ENCODE measurements around the gene TMEM223. TPM values are rescaled to one million over a fixed set of nuclear protein-coding genes. Genes with fewer than 3 reads are reported as not detected.

The TMEM223 gene
- total RNA-seq, 6 experiments from 2014 or later = 6.6 to 26.4 (median 8.2) TPM

GRCh38 chr11:62823677-62824076 is 31.9 kb upstream of the TMEM223 start:
- intact Hi-C loops (cut with DNase I) = no loop called here
- Histone ChIP-seq H3K4me3 (no peak overlapping the region), H3K36me3 (peaks cover 9 to 84% (median 53%) of the 10 kb centered on the region in 4 donors), H3K9me3 (no peaks in the 10 kb centered on the region), H3K4me1 (no peaks in the 10 kb centered on the region), H3K27ac (no peak overlapping the region), H3K27me3 (no peaks in the 10 kb centered on the region)
- 90% methylated on average over 2 of the region's 3 CpGs for WGBS (ENCODE audit: insufficient coverage, low coverage, low lambda C conversion rate, missing lambda C conversion rate)
- DNase-seq (no peak), ATAC-seq (no peak)
- TF ChIP-seq POLR2A (IDR thresholded peaks at IDR 0.05) = no peak
- TF ChIP-seq CTCF (IDR thresholded peaks at IDR 0.05) = no peak

GRCh38 chr11:62817129-62817528 is 25.3 kb upstream of the TMEM223 start:
- no peak overlapping the region for H3K27ac ChIP-seq

GRCh38 chr11:62816557-62816956 is 24.8 kb upstream of the TMEM223 start:
- DNase-seq (no peak), ATAC-seq (peak in 3 of 4 donors; percentile 24 to 48 (median 48))
- intact Hi-C loops (cut with DNase I) = no loop called here
- 67% methylated on average over 8 of the region's 8 CpGs for WGBS (ENCODE audit: insufficient coverage, low coverage, low lambda C conversion rate, missing lambda C conversion rate)
- TF ChIP-seq POLR2A (IDR thresholded peaks at IDR 0.05) (no peak), CTCF (IDR thresholded peaks at IDR 0.05) (no peak)
- no peaks in the 10 kb centered on the region for H3K9me3 ChIP-seq
- H3K27ac ChIP-seq = no peak overlapping the region
- H3K4me3 ChIP-seq = no peak overlapping the region
- no peaks in the 10 kb centered on the region for H3K4me1 ChIP-seq
- peaks cover 0 to 48% (median 17%) of the 10 kb centered on the region in 4 donors for H3K36me3 ChIP-seq
- no peaks in the 10 kb centered on the region for H3K27me3 ChIP-seq

More at GRCh38 chr11:62817129-62817528, 25.3 kb upstream of the TMEM223 start:
- no peaks in the 10 kb centered on the region for H3K4me1 ChIP-seq
- intact Hi-C loops (cut with DNase I) = no loop called here
- peaks cover 0 to 54% (median 22%) of the 10 kb centered on the region in 4 donors for H3K36me3 ChIP-seq
- no peak for TF ChIP-seq CTCF (IDR thresholded peaks at IDR 0.05)
- TF ChIP-seq POLR2A (IDR thresholded peaks at IDR 0.05) = no peak
- no peaks in the 10 kb centered on the region for H3K9me3 ChIP-seq
- 83% methylated on average over 4 of the region's 4 CpGs for WGBS (ENCODE audit: insufficient coverage, low coverage, low lambda C conversion rate, missing lambda C conversion rate)
- H3K27me3 ChIP-seq = no peaks in the 10 kb centered on the region
- no peak for ATAC-seq
- no peak overlapping the region for H3K4me3 ChIP-seq
- no peak for DNase-seq

- WGBS (ENCODE audit: insufficient coverage, low coverage, low lambda C conversion rate, missing lambda C conversion rate) = 80% methylated on average over 1 of the region's 2 CpGs
- H3K27me3 ChIP-seq = no peaks in the 10 kb centered on the region
- no peak overlapping the region for H3K27ac ChIP-seq
- ATAC-seq (no peak), DNase-seq (no peak)
- H3K4me3 ChIP-seq = no peak overlapping the region
- H3K4me1 ChIP-seq = peaks cover 0 to 4% (median 0%) of the 10 kb centered on the region in 4 donors
- H3K36me3 ChIP-seq = peaks cover 0 to 14% (median 7%) of the 10 kb centered on the region in 4 donors
- TF ChIP-seq CTCF (IDR thresholded peaks at IDR 0.05) (no peak), POLR2A (IDR thresholded peaks at IDR 0.05) (no peak)
- H3K9me3 ChIP-seq = no peaks in the 10 kb centered on the region
- intact Hi-C loops (cut with DNase I) = no loop called here
Observed at GRCh38 chr11:62811659-62812058, 19.9 kb upstream of the TMEM223 start.

- intact Hi-C loops (cut with DNase I) = no loop called here
- H3K4me3 ChIP-seq = no peak overlapping the region
- TF ChIP-seq CTCF (IDR thresholded peaks at IDR 0.05) (no peak), POLR2A (IDR thresholded peaks at IDR 0.05) (no peak)
- no peaks in the 10 kb centered on the region for H3K9me3 ChIP-seq
- 59% methylated on average over 1 of the region's 1 CpG for WGBS (ENCODE audit: insufficient coverage, low coverage, low lambda C conversion rate, missing lambda C conversion rate)
- H3K27ac ChIP-seq = no peak overlapping the region
- peaks cover 0 to 13% (median 0%) of the 10 kb centered on the region in 4 donors for H3K4me1 ChIP-seq
- DNase-seq (no peak), ATAC-seq (no peak)
- H3K36me3 ChIP-seq = peaks cover 0 to 8% (median 3%) of the 10 kb centered on the region in 4 donors
- no peaks in the 10 kb centered on the region for H3K27me3 ChIP-seq
Observed at GRCh38 chr11:62810748-62811147, 18.9 kb upstream of the TMEM223 start.
